C1 segment of cervical spinal cord (tissue), 14 donors: ENCODE data around the gene CDC42EP4.
"Not testable (repeated sequence)": the region's sequence is repeated elsewhere in the genome, so short reads cannot be mapped to it uniquely, and the experiment has no call there.

ENCODE experiments used
- DNase-seq, 14 donors: peaks; one replicate each; lab custom pipeline; 2025; lab: John Stamatoyannopoulos, UW

CDC42EP4 gene

DNA sequence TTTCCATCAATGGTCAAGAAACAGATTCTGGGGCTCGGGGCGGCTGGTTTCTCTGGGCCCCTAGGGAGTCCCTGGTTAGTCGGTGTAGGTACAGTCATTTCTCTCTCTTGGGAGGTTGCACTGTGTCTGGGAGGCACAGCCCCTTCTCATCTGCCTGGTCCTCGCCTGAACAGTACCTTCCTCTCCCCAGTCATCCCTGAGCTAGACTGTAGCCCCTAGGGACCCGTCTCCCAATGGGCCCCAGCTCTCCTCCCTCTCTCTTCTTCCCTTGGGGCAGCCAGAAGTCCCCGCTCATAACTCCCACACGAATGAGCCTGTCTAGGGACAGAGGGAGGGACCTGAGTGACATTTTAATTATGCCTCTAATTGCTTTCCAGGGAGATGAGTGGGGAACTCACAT is 29.9 kb downstream of the CDC42EP4 start:
- no peak for DNase-seq

DNA sequence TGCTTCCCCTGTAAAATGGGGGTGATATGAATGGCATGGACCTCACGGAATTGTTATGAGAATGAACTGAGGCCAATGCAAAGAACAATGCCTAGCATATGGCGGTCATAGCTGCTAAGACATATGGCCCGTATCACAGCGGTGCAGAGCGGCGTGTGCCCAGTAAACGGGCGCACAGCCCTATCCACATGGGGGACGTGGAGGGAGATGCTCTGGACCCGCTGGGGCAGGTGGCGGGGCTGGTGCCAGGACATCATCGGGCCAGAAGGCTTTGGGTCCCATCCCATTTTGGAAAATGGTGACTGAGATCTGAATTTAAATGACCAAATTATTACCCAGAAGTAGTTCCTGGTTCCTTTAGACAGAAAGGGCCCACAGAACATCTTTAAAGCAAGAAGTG is 31.6 kb downstream of the CDC42EP4 start:
- DNase-seq, result peak in 1 of 14 donors; percentile 80

DNA sequence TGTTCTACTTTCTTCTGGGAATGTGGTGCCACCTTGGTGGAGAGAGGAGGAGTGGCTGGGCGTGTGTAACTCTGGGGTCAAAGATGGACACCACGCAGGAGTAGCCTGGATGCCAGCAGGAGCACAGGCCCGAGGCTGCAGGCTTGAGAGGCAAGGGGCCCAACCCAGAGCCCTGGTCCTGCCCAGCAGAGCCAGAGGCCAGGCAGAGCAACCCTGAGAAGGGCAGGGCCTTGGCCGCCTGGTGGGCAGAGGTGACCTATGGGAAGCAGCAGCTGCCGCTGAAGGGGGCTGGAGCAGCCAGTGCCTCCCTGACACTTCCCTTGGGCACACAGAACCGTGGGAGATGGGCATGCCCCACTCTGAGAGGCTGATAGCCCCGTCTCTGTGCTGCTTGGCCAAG is 32.1 kb downstream of the CDC42EP4 start:
- DNase-seq, result peak in 1 of 14 donors; percentile 45

DNA sequence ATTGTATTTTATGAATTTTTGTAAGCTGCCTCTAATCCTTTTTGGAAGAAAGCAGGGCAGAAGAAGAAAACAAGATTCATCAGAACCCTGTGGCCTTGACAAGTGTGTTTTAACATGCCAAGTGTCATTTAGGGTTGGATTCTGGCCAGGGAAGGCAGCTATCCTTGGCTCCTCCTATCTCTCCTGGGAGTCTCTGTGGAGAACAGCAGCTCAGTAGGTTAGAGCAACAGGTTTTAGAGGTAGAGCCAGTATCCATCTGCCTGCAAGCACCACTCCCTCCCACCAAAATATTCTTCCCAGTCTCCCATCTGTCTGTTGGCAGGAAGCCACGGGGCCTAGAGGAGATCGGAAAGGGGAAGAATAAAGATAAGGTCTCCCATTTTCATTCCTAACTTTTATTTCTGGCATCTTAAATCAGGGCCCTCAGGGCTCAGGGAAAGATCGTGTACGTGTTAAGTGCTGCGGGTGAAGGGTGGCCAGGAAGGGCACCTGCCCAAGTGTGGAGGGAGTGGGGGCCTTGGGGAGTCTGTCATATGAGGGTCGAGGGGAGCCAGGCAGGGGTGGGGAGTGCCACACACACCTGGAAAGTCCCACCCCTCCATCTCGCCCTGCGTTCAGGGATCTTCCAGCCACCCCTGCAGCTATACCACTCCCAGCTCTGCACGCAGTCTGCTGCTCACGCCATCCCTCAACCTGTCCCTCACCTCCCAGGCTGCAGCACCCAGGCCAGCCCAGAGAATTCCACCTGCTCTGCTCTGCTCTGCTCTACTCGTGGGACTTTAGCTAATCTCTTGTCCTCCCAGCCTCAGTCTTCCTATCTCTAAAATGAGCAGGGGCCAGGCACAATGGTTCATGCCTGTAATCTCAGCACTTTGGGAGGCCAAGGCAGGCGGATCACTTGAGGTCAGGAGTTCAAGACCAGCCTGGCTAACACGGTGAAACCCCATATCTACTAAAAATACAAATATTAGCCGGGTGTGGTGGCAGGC is 33.0 kb downstream of the CDC42EP4 start:
- DNase-seq, result peak in 2 of 14 donors; percentile 34 to 99

DNA sequence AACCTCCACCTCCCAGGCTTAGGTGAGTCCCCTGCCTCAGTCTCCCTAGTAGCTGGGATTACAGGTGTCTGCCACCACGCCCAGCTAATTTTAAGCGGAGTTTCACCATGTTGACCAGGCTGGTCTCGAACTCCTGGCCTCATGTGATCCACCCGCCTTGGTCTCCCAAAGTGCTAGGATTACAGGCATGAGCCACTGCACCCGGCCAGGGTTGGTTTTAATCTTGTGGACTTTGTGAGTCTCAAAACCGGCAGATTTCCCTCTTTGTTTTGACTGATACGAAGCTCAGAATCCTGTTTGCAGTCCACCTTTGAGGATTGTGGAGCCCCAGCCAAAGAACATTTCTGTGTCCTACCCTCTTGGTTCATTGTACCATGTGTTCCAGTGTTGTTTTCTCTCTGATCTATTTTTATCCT is 33.7 kb downstream of the CDC42EP4 start:
- no peak for DNase-seq

DNA sequence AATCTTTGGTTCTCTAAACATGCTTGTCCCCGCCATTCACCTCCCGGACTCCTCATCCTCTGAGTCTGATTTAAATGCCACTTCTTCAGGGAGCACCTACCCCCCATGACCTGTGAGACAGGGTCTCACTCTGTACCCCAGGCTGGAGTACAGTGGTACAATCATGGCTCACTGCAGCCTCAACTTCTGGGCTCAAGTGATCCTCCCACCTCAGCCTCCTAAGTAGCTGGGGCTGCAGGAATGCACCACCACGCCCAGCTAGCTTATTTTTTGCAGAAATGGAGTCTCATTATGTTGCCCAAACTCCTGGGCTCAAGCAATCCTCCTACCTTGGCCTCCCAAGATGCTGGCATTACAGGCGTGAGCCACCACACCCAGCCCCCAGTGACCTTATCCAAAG is 37.3 kb downstream of the CDC42EP4 start:
- no peak for DNase-seq

DNA sequence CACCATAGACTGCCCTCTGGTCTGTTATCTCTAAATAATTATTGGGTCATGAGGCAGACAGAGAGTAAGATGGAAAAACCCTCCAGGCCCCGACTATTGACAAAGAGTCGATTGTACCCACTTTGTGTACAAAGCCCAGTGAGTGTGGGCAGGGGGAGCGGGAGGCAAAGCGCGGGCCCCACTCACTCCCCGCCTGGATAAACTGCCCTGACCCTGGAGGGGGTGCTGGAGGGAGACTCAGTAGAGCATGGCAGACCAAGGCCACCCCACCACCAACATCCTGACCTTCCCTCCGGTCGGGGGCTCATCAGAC is 38.9 kb downstream of the CDC42EP4 start:
- peak in 1 of 14 donors; percentile 17 for DNase-seq

DNA sequence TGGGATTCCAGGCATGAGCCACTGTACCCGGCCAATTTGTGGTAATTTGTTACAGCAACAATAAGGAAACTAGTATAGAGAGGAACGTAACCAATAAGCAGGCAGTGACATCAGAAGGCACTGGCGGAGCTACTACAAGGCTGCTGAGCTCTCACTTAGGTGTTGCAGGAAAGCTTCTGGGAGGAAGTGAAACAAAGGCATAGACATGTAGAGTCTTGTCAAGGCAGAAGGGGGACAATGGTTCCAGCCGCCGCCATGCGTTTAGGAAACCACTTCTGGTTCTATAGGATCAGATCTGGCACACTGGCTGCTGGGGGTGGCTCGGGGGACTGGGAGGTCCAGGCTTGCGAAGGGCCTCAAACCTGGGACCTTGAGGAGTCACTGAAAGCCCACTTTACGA is 40.7 kb downstream of the CDC42EP4 start:
- DNase-seq, result no peak

DNA sequence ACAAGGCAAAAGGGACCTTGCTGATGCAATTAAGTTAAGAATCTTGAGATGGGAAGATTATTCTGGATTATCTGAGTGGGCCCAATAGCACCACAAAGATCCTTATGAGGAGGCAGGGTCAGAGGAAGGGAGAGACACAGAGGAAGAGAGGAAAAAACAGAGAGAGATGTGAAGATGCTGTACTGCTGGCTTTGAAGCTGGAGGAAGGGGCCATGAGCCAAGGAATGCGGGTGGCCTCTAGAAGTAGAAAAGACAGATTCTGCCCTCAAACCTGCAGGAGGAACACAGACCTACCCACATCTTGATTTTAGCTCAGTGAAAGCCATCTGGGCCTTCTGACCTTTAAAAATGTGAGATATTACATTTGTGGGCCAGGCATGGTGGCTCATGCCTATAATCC is 42.0 kb downstream of the CDC42EP4 start:
- no peak for DNase-seq

DNA sequence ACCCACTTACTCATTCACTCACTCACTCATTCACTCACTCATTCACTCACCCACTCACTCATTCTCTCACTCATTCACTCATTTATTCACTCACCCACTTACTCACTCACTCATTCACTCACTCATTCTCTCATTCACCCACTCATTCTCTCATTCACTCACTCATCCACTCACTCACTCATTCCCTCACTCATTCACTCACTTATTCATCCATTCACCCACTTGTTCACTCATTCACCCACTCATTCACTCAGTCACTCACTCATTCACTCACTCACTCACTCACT is 42.5 kb downstream of the CDC42EP4 start:
- no peak for DNase-seq

DNA sequence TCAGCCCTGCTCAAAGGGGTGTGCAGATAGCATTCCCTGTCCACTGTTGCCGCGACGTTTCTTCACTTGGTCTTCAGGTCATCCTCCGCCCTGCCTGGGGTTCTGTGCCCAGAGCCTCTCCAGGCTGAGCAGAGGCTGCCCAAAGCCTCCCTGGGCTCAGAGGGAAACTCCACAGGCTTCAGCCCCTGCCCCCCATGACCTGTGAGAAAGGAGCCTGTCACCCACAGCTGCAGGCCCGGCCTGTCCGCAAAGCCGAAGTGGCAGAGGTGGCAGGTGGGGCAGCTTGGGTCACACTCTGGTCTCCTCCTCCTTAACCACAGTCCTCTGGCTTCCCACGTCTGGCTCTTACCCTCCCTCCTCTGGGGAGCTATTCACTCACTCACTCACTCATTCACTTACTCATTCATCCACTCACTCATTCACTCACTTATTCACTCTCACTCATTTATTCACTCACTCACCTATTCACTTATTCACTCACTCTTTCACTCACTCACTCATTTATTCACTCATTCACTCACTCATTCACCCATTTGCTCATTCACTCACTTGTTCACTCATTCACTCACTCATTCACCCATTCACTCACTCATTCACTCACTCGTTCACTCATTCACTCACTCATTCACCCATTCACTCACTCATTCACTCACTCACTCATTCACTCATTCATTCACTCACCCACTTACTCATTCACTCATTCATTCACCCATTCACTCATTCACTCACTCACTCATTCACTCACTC is 43.0 kb downstream of the CDC42EP4 start:
- no peak for DNase-seq

DNA sequence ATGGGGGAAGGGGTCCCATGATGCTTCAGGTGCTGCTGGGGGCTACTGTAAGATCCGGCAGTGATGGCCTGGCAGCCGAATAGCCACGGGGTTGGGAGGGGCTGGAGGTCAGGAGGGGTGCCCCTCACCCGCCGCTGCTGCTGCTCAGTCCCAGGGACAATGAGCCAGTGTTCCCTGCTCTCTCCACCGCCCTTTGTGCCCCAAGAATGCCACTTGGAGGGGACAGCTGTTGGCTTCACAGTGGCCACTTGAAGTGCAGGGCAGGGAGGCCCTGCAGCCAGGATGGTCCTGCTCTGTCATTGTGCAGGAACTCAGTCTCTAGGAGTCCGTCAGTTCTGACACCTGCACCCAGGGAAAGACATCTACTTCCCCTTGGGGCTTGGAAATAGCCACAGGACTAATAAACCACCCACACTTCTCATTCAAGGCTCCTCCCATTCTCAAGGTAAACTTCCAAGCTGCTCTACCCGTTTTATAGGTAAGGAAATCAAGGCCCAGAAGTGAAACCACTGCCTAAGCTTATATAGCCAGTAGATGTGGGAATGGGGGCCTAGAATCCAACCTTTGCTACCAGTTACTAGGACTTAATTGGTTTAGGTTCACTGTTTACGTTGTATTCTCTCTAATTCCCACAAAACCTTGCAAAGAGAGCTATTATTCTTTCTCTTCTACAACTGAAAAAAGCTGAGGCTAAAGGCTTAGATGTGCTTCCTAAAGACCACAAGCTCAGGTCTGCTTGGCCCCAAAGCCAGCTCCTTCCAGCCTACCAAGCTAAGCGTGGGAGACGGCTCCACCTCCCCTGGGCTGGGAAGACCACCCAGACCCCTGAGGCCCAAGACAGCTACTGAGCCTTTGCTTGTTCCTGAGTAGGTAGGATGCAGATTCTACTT is 43.9 kb downstream of the CDC42EP4 start:
- DNase-seq, result peak in 11 of 14 donors; percentile 32 to 78 (median 62)

DNA sequence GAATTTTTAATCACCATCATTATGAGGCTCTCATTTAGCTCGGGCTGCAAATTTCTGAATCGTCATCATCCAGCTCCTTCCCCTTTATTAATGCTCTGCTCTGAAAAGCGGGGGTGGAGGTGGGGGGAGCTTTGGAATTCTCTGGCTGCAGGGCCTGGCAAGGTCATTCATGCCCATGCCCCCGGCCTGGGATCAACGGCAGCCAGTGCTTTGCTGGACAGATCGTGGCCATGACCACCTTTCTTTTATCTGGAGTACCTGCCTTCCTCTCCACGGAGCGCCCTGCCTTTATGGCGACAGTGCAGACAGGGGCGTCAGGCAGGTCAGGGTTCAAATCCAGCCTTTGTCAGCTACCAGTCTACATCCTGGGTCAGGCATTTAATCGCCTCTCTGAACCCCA is 45.0 kb downstream of the CDC42EP4 start:
- DNase-seq, result no peak

DNA sequence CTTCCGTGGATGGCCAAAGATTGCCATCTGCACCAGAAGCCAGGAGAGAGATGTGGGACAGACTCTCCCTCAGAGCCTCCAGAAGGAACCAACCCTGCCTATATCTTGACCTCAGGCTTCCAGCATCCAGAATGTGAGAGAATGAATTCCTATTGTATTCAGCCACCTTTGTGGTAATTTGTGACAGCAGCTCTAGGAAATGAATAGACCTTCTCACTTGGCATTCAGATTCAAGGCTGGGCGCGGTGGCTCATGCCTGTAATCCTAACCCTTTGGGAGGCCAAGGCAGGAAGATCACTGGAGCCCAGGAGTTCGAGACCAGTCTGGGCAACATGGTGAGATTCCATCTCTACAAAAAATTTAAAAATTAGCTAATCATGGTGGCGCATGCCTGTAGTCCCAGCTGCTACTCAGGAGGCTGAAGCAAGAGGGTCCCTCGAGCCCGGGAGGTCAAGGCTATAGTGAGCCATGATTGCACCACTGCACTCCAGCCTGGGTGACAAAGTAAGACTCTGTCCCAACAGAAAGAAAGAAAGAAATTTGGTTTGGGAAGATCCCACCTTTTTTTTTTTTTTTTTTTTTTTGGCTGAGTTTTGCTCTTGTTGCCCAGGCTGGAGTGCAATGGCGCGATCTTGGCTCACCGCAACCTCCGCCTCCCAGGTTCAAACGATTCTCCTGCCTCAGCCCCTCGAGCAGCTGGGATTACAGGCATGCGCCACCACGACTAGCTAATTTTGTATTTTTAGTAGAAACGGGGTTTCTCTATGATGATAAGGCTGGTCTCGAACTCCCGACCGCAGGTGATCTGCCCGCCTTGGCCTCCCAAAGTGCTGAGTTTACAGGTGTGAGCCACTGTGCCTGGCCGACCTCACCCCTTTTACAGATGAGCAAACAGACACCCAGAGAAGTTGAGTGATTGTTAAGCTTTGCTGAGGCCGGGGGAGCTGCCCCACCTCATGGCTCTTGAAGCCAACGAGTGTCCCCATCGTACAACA is 45.9 kb downstream of the CDC42EP4 start:
- no peak for DNase-seq

DNA sequence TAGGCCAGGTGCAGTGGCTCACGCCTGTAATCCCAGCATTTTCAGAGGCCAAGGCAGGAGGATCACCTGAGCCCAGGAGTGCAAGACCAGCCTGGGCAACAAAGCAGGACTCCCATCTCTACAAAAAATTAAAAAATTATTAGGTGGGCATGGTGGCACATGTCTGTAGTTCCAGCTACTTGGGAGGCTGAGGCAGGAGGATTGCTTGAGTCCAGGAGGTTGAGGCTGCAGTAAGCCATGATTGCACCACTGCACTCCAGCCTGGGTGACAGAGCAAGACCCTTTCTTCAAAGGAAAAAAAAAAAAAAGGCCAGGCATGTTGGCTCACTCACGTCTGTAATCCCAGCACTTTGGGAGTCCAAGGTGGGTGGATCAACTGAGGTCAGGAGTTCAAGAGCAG is 47.4 kb downstream of the CDC42EP4 start:
- DNase-seq, result not testable (repeated sequence)

DNA sequence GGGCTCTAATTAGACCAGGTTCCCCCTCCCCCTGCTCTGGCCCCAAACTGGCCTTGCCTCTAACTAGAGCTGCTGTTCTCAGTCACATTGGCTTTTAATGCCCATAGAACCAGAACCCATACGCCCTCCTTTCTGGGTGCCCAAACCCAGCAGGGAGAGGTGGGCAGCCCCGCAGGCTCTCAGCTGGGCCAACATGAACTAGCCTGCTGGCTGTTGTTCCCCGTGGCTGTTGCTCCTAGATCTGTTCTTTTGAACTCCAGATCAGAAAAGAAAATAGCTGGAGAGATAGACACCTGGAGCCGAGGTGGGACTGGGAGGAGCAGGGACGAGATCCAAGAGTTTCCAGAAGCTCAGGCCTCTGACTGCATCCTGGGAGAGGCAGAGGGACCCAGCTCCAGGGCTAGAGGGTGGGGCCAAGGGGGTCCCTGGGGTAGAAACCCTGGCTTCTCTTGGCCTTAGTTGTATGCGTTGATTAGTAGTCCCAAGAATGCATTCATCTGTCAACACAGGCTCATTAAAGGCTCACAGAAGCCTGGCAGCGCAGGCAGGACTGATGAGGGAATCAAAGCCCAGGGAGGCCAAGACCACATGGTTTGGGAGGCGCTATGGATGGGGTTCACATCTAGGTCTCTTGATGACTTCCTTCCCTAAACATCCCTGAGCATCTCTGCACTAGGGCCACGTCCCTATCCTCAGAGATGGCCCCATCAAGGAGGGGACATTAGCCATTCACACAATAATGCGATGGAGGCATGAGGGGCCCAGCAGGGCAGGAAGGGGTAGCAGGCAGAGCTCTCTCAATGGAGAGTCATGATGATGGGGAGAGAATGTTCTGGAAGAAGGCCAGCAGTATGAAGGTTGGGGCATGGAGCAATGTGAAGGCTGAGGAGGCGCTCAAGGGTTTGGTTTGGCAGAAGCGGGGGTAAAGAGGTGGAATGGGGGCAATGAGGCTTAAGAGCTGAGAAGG is 48.8 kb downstream of the CDC42EP4 start:
- peak in 1 of 14 donors; percentile 31 for DNase-seq

DNA sequence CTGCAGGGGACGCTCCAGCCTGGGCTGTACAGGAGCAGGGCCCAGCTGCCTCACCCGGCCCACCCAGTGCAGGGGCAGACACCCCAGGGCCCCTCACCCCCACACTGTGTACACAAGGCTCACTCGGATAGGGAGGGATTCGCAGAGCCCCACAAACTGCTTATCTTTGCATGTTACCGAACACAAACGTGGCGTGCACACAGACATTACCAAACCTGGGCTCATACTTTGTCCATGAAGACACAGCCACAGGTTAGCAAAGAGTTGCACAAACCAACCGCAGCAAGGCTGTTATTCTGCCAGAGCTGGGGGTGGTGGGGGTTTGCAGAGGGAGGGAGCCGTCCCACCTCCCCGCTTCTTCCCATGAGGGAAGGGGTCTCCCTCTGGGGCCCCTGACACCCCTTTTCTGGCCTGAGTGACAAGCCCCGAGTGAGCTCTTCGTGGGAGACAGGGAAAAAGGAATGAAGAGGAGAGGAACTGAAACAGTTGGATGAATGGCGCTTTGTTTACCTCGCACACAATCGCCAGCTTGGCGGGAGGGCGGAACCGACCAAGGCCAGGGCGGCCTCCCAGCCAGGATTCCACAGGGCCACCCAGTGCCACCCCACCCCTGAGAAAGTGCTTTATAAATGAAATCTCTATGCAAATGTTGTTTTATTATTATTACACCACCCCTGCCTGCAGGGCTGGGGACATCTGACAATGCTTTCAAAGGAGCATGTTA is 49.7 kb downstream of the CDC42EP4 start:
- DNase-seq, result peak in 11 of 14 donors; percentile 22 to 70 (median 49)

DNA sequence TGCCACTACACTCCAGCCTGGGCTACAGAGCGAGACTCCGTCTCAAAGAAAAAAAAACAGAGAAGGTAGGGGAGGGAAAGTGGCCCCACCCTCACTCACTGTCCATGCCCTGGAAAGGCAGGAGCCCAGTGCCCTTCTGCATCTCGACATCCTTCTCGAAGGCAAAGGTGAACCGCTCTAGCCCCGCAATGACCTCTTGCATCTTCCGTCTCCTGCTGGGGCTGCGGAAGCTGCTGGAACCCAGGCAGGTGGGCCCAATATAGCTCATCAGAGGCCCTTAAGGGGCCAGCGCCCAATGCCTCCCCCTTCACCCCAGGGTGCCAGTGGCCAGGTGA is 50.2 kb downstream of the CDC42EP4 start, which contains the start of gene CPSF4L:
Gene CPSF4L (minus strand): TSS at position 264 of the 335 bp plus-strand sequence. CDS start 62 bp downstream, at position 202.
- no peak for DNase-seq

DNA sequence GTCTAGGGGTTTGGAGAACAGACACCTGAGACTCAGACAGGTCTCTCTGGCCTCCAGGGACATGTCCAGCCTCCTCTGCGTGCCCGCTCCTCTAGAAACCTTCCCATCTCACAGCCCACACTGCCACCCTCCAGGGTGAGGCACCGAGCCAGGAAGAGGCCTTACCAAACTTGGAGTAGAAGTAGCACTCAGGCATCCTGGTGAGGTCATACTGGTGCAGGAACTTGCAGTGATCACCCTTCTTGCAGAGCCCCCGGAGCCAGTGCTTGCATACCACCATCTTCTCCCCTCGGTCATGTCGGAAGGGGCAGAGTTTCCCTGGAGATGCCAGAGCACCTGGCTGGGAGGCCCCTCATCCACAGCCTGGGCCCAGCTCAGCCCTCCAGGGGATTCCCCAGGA is 54.3 kb downstream of the CDC42EP4 start:
- DNase-seq, result no peak
